GM23248 (cell line): ENCODE data around the gene SRSF11. TPM values are rescaled to one million over a fixed set of nuclear protein-coding genes. Genes with fewer than 3 reads are reported as not detected.

Experiments used
- DNase-seq: peaks from one replicate; pipeline ENCODE4 v3.0.0-alpha.2; 2015
- H2AFZ ChIP-seq: fragments of 200-600 bp; sonication (generic); 2 replicates; pipeline ENCODE4 v1.6.1; 2016; ENCODE audit warnings: antibody characterized with exemption
- H3F3A ChIP-seq: fragments of 200-600 bp; sonication (generic); 2 replicates; pipeline ENCODE4 v1.6.1; 2016; ENCODE audit warnings: mild to moderate bottlenecking, antibody characterized with exemption, mixed run types; ENCODE audit not compliant: insufficient read depth
- H3K27ac ChIP-seq: fragments of 200-600 bp; sonication (generic); 2 replicates; pipeline ENCODE4 v1.5.1; 2016; ENCODE audit warnings: mild to moderate bottlenecking
- H3K27me3 ChIP-seq: fragments of 200-600 bp; sonication (generic); replicated peaks from 2 replicates; pipeline ENCODE4 v1.6.1; 2016; ENCODE audit warnings: mild to moderate bottlenecking; ENCODE audit not compliant: insufficient read depth
- H3K36me3 ChIP-seq: fragments of 200-600 bp; sonication (generic); 2 replicates; pipeline ENCODE4 v1.6.1; 2016; ENCODE audit warnings: low read depth, mild to moderate bottlenecking
- H3K4me1 ChIP-seq: fragments of 200-600 bp; sonication (generic); 2 replicates; pipeline ENCODE4 v1.6.1; 2016; ENCODE audit warnings: mild to moderate bottlenecking; ENCODE audit not compliant: insufficient read depth
- H3K4me2 ChIP-seq: fragments of 200-600 bp; sonication (generic); one replicate; pipeline ENCODE4 v1.6.1; 2016; ENCODE audit warnings: mild to moderate bottlenecking; ENCODE audit not compliant: unreplicated experiment
- H3K4me3 ChIP-seq: fragments of 200-600 bp; sonication (generic); 2 replicates; pipeline ENCODE4 v1.5.1; 2016; ENCODE audit warnings: mild to moderate bottlenecking
- H3K79me2 ChIP-seq: fragments of 200-600 bp; sonication (generic); 2 replicates; pipeline ENCODE4 v1.6.1; 2016; ENCODE audit warnings: mild to moderate bottlenecking; ENCODE audit not compliant: insufficient read depth
- H3K9ac ChIP-seq: fragments of 200-600 bp; sonication (generic); 2 replicates; pipeline ENCODE4 v1.6.1; 2016; ENCODE audit warnings: mild to moderate bottlenecking
- H3K9me2 ChIP-seq: fragments of 200-600 bp; sonication (generic); 2 replicates; pipeline ENCODE4 v1.6.1; 2016; ENCODE audit warnings: mixed run types, mild to moderate bottlenecking, moderate library complexity; ENCODE audit not compliant: insufficient read depth
- H3K9me3 ChIP-seq: fragments of 200-600 bp; sonication (generic); one replicate; pipeline ENCODE4 v1.6.1; 2017; ENCODE audit warnings: low read depth
- H4K20me1 ChIP-seq: fragments of 200-600 bp; sonication (generic); 2 replicates; pipeline ENCODE4 v1.6.0; 2016; ENCODE audit not compliant: insufficient read depth
- EZH2 ChIP-seq: fragments of 200-600 bp; sonication (generic); IDR thresholded peaks from 2 replicates; pipeline ENCODE4 v1.6.1; 2018; ENCODE audit warnings: antibody characterized with exemption, mild to moderate bottlenecking; ENCODE audit not compliant: insufficient read depth, poor library complexity, severe bottlenecking
- EZH2phosphoT487 ChIP-seq: fragments of 200-600 bp; sonication (generic); IDR thresholded peaks from 2 replicates; pipeline ENCODE4 v1.6.1; 2018; ENCODE audit warnings: antibody characterized with exemption, moderate library complexity, mild to moderate bottlenecking, low read depth; ENCODE audit not compliant: insufficient read depth
- WGBS, 2 experiments: methylation state at CpG; one replicate each; pipeline ENCODE4 v1.1.6; 2015 to 2017; ENCODE audit warnings: low lambda C conversion rate in 2 of 2, low coverage in 1 of 2; ENCODE audit errors: missing lambda C conversion rate in 2 of 2; 5-methylcytosine and 5-hydroxymethylcytosine counted together
- in situ Hi-C: fragments of 300-500 bp; cut with MboI; formaldehyde crosslinking; loops from 2 replicates; pipeline ENCODE4 v1.15.0; 2020
- polyA plus RNA-seq: library from polyadenylated mRNA; unstranded; fragments of >200 nt; fragmentation: Nextera tagmentation; extraction: Ambion mirVana; gene quantifications from 2 replicates; pipeline ENCODE4 v1.2.1, GENCODE V29; 2016
- total RNA-seq: library from RNA; depleted of rRNA; stranded (reverse); fragments of >200 nt; shearing (Covaris generic); gene quantifications from 2 replicates; pipeline ENCODE4 v1.2.3, GENCODE V29; 2014

SRSF11 gene
- total and polyA plus RNA-seq, 2 experiments from 2014 or later: 110 to 157 TPM

DNA sequence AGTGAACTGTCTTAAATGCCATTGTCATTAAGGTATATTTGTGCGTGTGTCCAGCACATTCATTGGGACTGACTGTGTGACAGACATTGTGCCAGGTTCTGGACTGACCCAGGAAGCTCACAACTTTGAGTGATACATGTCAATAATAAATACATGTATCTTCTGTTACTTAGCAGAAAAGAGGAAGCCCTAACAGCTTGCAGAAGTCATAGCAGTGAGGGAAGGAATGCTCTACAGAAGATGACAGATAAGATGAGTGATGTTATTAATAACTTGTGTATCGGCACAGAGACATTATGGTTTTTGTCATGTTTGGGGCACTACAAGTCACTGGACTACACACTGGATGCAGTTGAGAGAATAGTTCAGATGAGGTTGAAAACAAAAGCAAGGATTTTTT lies 1.2 kb upstream of the SRSF11 start:
- WGBS, 2 experiments: 95 to 96% methylated on average over 2 of the region's 2 CpGs
- no peaks in the 10 kb centered on the region for H3K9me3 ChIP-seq
- H3K4me2 ChIP-seq: no peak overlapping the region
- peak overlapping the region; percentile 93; the same call in 1 of the 2 replicates for H3K27ac ChIP-seq
- H3K36me3 ChIP-seq: peaks cover 32% of the 10 kb centered on the region
- H3K27me3 ChIP-seq: no peaks in the 10 kb centered on the region
- DNase-seq: no peak
- peaks cover 27% of the 10 kb centered on the region for H3F3A ChIP-seq
- no peak overlapping the region for H3K9ac ChIP-seq
- no peak overlapping the region for H2AFZ ChIP-seq
- H3K4me3 ChIP-seq: no peak overlapping the region
- H4K20me1 ChIP-seq: peaks cover 22% of the 10 kb centered on the region; the same call in 1 of the 2 replicates
- TF ChIP-seq EZH2 (no peak), EZH2phosphoT487 (no peak)
- H3K9me2 ChIP-seq: no peaks in the 10 kb centered on the region
- in situ Hi-C loops: no loop called here
- H3K79me2 ChIP-seq: peaks cover 95% of the 10 kb centered on the region
- H3K4me1 ChIP-seq: peaks cover 24% of the 10 kb centered on the region

DNA sequence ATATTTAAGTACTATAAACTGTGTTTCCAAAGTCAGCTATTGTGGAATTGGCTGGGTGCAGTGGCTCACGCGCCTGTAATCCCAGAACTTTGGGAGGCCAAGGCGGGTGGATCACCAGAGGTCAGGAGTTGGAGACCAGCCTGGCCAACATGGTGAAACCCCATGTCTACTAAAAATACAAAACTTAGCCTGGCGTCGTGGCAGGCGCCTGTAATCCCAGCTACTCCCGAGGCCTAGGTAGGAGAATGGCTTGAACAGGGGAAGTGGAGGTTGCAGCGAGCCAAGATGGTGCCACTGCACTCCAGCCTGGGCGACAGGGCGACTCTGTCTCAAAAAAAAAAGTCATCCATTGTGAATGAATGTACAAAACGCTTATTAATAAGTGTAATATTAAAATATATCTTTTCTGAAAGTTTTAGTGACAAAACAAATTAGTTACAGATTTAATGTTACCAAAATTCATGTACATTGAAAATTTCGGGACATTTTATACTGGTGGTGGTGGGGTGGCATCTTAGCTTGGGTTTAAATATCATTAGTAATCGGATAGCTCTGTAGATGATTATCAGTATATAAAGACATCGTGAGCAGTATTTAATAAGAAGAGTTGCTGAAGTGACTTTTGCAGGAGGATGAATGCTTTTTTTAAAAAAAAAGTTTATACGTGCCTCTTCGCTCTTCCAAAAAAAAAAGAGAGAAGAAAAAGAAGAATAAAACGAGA lies 503 bp upstream of the SRSF11 start:
- DNase-seq: no peak
- Histone ChIP-seq H2AFZ (peak overlapping the region; percentile 83), H3K79me2 (peaks cover 95% of the 10 kb centered on the region), H3K4me2 (peak overlapping the region; percentile 98), H3K9me2 (no peaks in the 10 kb centered on the region), H3F3A (peaks cover 27% of the 10 kb centered on the region), H3K9ac (peak overlapping the region; percentile 97), H3K4me1 (peaks cover 25% of the 10 kb centered on the region), H3K9me3 (no peaks in the 10 kb centered on the region), H3K4me3 (peak overlapping the region; percentile 95), H4K20me1 (peaks cover 22% of the 10 kb centered on the region; the same call in 1 of the 2 replicates), H3K36me3 (peaks cover 36% of the 10 kb centered on the region), H3K27me3 (no peaks in the 10 kb centered on the region), H3K27ac (peak overlapping the region; percentile 93)
- TF ChIP-seq EZH2phosphoT487 (no peak), EZH2 (no peak)
- in situ Hi-C loops: no loop called here
- WGBS, 2 experiments: 45 to 47% methylated on average over 17 of the region's 17 CpGs

DNA sequence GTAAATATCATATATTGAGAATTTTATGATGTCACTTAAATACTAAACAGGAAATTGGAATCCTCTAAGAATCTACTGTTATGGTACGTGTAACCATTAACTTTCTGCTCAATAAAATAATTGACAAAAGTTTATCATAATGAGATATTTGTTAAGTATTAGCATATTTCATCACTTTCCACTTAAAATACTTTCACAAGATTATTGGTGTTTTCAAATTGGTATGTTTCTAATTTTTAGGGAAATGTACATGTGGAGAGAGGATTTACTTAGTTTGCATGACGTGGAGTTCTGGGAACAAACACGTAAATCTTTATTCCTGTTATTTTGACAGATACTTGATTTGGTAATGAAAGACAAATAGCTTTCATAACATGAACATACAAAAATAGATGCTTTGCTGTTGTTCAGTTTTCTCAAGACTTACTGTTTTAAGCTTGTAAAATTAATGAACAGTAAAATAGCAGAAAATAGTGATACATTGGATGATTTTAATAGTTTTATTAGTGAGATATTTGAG lies 1.6 kb downstream of the SRSF11 start:
- Histone ChIP-seq H3K4me2 (peak overlapping the region; percentile 97), H3K4me1 (peaks cover 46% of the 10 kb centered on the region), H3K9me3 (no peaks in the 10 kb centered on the region), H3K27ac (peak overlapping the region; percentile 93), H3K4me3 (peak overlapping the region; percentile 95), H3K9ac (peak overlapping the region; percentile 97), H3F3A (peaks cover 34% of the 10 kb centered on the region), H3K27me3 (no peaks in the 10 kb centered on the region), H2AFZ (no peak overlapping the region), H3K9me2 (no peaks in the 10 kb centered on the region), H4K20me1 (peaks cover 22% of the 10 kb centered on the region; the same call in 1 of the 2 replicates), H3K36me3 (peaks cover 36% of the 10 kb centered on the region), H3K79me2 (peaks cover 95% of the 10 kb centered on the region)
- WGBS, 2 experiments: 4 to 8% methylated on average over 3 of the region's 3 CpGs
- TF ChIP-seq EZH2phosphoT487 (no peak), EZH2 (no peak)
- peak; percentile 23 for DNase-seq
- in situ Hi-C loops: no loop called here

DNA sequence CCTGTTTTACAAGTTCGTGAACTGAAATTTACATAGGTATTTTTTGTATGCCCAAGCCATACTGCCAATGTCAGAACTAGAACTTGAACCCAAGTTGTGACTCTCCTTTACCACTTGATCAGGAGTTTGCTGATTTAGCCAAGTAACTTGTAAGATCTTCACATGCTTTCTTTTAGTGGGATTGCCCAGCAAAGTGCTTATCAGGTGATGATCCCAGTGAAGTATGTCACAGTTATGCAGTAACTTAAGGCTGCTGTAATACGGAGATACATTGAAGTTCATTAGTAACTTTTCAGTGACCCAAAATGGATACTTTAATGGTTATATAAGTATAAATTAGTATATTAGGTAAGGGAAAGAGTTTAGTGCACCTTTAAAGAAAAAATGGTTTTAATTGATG lies 3.8 kb downstream of the SRSF11 start:
- peaks cover 22% of the 10 kb centered on the region; the same call in 1 of the 2 replicates for H4K20me1 ChIP-seq
- peaks cover 34% of the 10 kb centered on the region for H3F3A ChIP-seq
- H3K4me2 ChIP-seq: no peak overlapping the region
- H3K27me3 ChIP-seq: no peaks in the 10 kb centered on the region
- WGBS, 2 experiments: 93 to 98% methylated on average over 2 of the region's 2 CpGs
- H3K36me3 ChIP-seq: peaks cover 48% of the 10 kb centered on the region
- peaks cover 50% of the 10 kb centered on the region for H3K4me1 ChIP-seq
- no peak overlapping the region for H2AFZ ChIP-seq
- DNase-seq: no peak
- H3K9ac ChIP-seq: no peak overlapping the region
- H3K9me3 ChIP-seq: no peaks in the 10 kb centered on the region
- in situ Hi-C loops: no loop called here
- H3K27ac ChIP-seq: no peak overlapping the region
- H3K9me2 ChIP-seq: no peaks in the 10 kb centered on the region
- peaks cover 95% of the 10 kb centered on the region for H3K79me2 ChIP-seq
- no peak for TF ChIP-seq EZH2
- no peak for TF ChIP-seq EZH2phosphoT487
- no peak overlapping the region for H3K4me3 ChIP-seq
